Hepatocyte (in vitro differentiated cells): ENCODE measurements around the gene XRCC4. TPM values are rescaled to one million over a fixed set of nuclear protein-coding genes. Genes with fewer than 3 reads are reported as not detected.

Experiments used
- DNase-seq: peaks from one replicate; pipeline ENCODE4 v3.0.0-alpha.2; 2016; ENCODE audit warnings: low spot score
- H2AFZ ChIP-seq: fragments of 200-600 bp; sonication (generic); 2 replicates; pipeline ENCODE4 v1.6.0; 2016; ENCODE audit warnings: antibody characterized with exemption, mild to moderate bottlenecking
- H3K27ac ChIP-seq: fragments of 200-600 bp; sonication (generic); 2 replicates; pipeline ENCODE4 v1.5.1; 2016; ENCODE audit warnings: mild to moderate bottlenecking
- H3K27me3 ChIP-seq: fragments of 200-600 bp; sonication (generic); 2 replicates; pipeline ENCODE4 v1.6.1; 2016
- H3K36me3 ChIP-seq: fragments of 200-600 bp; sonication (generic); replicated peaks from 2 replicates; pipeline ENCODE4 v1.5.1; 2016; ENCODE audit warnings: low read depth; ENCODE audit not compliant: insufficient read depth
- H3K4me1 ChIP-seq: fragments of 200-600 bp; sonication (generic); 2 replicates; pipeline ENCODE4 v1.5.1; 2016; ENCODE audit warnings: mild to moderate bottlenecking, moderate library complexity; ENCODE audit not compliant: insufficient read depth
- H3K4me2 ChIP-seq: fragments of 200-600 bp; sonication (generic); 2 replicates; pipeline ENCODE4 v1.6.0; 2016
- H3K4me3 ChIP-seq: fragments of 200-600 bp; sonication (generic); 2 replicates; pipeline ENCODE4 v1.5.1; 2016; ENCODE audit warnings: mild to moderate bottlenecking
- H3K79me2 ChIP-seq: fragments of 200-600 bp; sonication (generic); 2 replicates; pipeline ENCODE4 v1.6.0; 2017; ENCODE audit warnings: mild to moderate bottlenecking
- H3K9me2 ChIP-seq: fragments of 200-600 bp; sonication (generic); replicated peaks from 2 replicates; pipeline ENCODE4 v1.6.0; 2017; ENCODE audit warnings: mild to moderate bottlenecking; ENCODE audit not compliant: insufficient read depth
- H3K9me3 ChIP-seq: fragments of 200-600 bp; sonication (generic); 2 replicates; pipeline ENCODE4 v1.5.1; 2016; ENCODE audit warnings: low read depth, mild to moderate bottlenecking
- H4K20me1 ChIP-seq: fragments of 200-600 bp; sonication (generic); 2 replicates; pipeline ENCODE4 v1.6.0; 2016; ENCODE audit warnings: mild to moderate bottlenecking; ENCODE audit not compliant: insufficient read depth, poor library complexity, severe bottlenecking
- CTCF ChIP-seq: fragments of 200-600 bp; sonication (generic); IDR thresholded peaks from 2 replicates; pipeline ENCODE4 v1.5.1; 2016; ENCODE audit warnings: antibody characterized with exemption, mild to moderate bottlenecking; ENCODE audit not compliant: poor library complexity
- EZH2 ChIP-seq: fragments of 200-600 bp; sonication (generic); IDR thresholded peaks from 2 replicates; pipeline ENCODE4 v1.6.1; 2016; ENCODE audit warnings: antibody characterized with exemption, mild to moderate bottlenecking, borderline replicate concordance
- EZH2phosphoT487 ChIP-seq: fragments of 200-600 bp; sonication (generic); IDR thresholded peaks from one replicate; pipeline ENCODE4 v1.6.1; 2018; ENCODE audit warnings: antibody characterized with exemption, mild to moderate bottlenecking, low read depth, moderate library complexity; ENCODE audit not compliant: unreplicated experiment, severe bottlenecking
- WGBS: methylation state at CpG from one replicate; pipeline ENCODE4 v1.1.6; 2016; ENCODE audit warnings: low lambda C conversion rate; ENCODE audit errors: missing lambda C conversion rate; 5-methylcytosine and 5-hydroxymethylcytosine counted together
- polyA plus RNA-seq: library from polyadenylated mRNA; unstranded; fragments of >200 nt; fragmentation: Nextera tagmentation; extraction: Ambion mirVana; gene quantifications from 2 replicates; pipeline ENCODE4 v1.2.1, GENCODE V29; 2016
- total RNA-seq: library from RNA; depleted of rRNA; stranded (reverse); fragments of >200 nt; gene quantifications from 2 replicates; pipeline ENCODE4 v1.2.3, GENCODE V29; 2014

Gene XRCC4
- total and polyA plus RNA-seq, 2 experiments from 2014 or later = 12.7 to 21.5 TPM

DNA sequence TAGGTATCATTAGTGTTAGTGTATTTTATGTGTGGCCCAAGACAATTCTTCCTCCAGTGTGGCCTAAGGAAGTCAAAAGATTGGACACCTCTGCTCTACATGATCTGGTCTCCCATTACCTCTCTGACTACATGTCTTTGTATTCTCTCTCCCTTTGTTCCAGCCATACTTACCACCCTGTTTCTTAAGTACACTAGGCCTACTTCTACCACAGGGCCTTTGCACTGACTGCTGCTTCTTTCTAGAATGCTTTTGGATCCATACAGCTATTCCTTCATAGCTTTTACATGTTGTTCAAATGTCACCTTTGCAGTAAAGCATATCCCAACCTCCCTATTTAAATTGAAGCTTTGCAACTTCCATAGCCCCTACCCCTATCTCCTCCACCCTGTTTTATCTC is 5.4 kb downstream of the XRCC4 start:
- H2AFZ ChIP-seq = no peak overlapping the region
- no peak overlapping the region for H3K4me3 ChIP-seq
- H3K27ac ChIP-seq = no peak overlapping the region
- H3K4me2 ChIP-seq = no peak overlapping the region
- H4K20me1 ChIP-seq = no peaks in the 10 kb centered on the region
- no peaks in the 10 kb centered on the region for H3K36me3 ChIP-seq
- no peaks in the 10 kb centered on the region for H3K9me3 ChIP-seq
- TF ChIP-seq EZH2phosphoT487 = no peak
- TF ChIP-seq CTCF = no peak
- TF ChIP-seq EZH2 = no peak
- no peaks in the 10 kb centered on the region for H3K9me2 ChIP-seq
- H3K79me2 ChIP-seq = peaks cover 22% of the 10 kb centered on the region
- H3K27me3 ChIP-seq = no peaks in the 10 kb centered on the region
- DNase-seq = no peak
- peaks cover 8% of the 10 kb centered on the region for H3K4me1 ChIP-seq

DNA sequence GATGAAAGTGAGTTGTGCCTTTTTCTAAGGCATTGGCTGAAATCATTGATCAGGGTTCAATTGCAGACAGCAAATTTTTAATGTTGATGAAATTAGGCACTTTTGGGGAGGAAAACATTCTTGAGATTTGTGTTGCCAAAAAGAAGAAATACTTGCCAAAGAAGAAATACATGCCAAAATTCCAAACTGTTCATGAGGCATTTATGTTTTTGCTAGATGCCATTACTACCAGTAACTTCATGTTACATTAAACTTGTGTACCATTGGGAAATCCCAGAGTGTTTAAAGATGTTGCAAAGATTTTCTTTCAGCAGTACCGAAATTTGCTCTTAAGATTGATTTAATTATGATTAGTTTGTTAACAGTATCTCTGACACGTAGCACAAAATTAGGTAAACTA is 7.0 kb downstream of the XRCC4 start:
- H3K4me3 ChIP-seq = no peak overlapping the region
- TF ChIP-seq EZH2 (no peak), CTCF (no peak), EZH2phosphoT487 (no peak)
- H3K9me3 ChIP-seq = no peaks in the 10 kb centered on the region
- no peaks in the 10 kb centered on the region for H3K27me3 ChIP-seq
- DNase-seq = no peak
- H3K4me1 ChIP-seq = no peaks in the 10 kb centered on the region
- 85% methylated on average over 2 of the region's 2 CpGs for WGBS
- no peak overlapping the region for H3K27ac ChIP-seq
- H3K36me3 ChIP-seq = no peaks in the 10 kb centered on the region
- H3K4me2 ChIP-seq = no peak overlapping the region
- no peaks in the 10 kb centered on the region for H4K20me1 ChIP-seq
- H3K79me2 ChIP-seq = peaks cover 7% of the 10 kb centered on the region
- H3K9me2 ChIP-seq = no peaks in the 10 kb centered on the region
- H2AFZ ChIP-seq = no peak overlapping the region

- no peaks in the 10 kb centered on the region for H3K4me1 ChIP-seq
- H3K9me2 ChIP-seq = no peaks in the 10 kb centered on the region
- H4K20me1 ChIP-seq = no peaks in the 10 kb centered on the region
- H3K4me3 ChIP-seq = no peak overlapping the region
- TF ChIP-seq EZH2 (no peak), CTCF (no peak), EZH2phosphoT487 (no peak)
- WGBS = 48% methylated on average over 2 of the region's 2 CpGs
- DNase-seq = no peak
- no peaks in the 10 kb centered on the region for H3K27me3 ChIP-seq
- H3K27ac ChIP-seq = no peak overlapping the region
- no peak overlapping the region for H2AFZ ChIP-seq
- H3K36me3 ChIP-seq = no peaks in the 10 kb centered on the region
- H3K9me3 ChIP-seq = no peaks in the 10 kb centered on the region
- peaks cover 6% of the 10 kb centered on the region for H3K79me2 ChIP-seq
- H3K4me2 ChIP-seq = no peak overlapping the region
Measured at GRCh38 chr5:83085106-83085505, 7.8 kb downstream of the XRCC4 start.

DNA sequence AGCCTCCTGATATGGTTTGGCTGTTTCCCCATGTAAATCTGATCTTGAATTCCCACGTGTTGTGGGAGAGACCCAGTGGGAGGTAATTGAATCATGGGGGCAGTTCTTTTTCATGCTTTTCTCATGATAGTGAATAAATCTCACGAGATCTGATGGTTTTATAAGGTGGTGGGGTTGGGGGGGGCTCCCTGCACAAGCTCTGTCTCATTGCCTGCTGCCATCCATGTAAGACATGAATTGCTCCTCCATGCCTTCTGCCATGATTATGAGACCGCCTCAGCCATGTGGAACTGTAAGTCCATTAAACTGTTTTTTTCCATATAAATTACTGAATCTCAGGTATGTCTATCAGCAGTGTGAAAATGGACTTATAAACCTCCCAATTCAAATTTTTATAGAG is 12.8 kb downstream of the XRCC4 start:
- Histone ChIP-seq H3K4me3 (no peak overlapping the region), H3K79me2 (peaks cover 2% of the 10 kb centered on the region), H4K20me1 (no peaks in the 10 kb centered on the region), H3K9me3 (peaks cover 12% of the 10 kb centered on the region), H3K9me2 (no peaks in the 10 kb centered on the region), H3K4me2 (no peak overlapping the region), H3K36me3 (no peaks in the 10 kb centered on the region), H3K27ac (no peak overlapping the region), H3K4me1 (no peaks in the 10 kb centered on the region), H2AFZ (no peak overlapping the region), H3K27me3 (no peaks in the 10 kb centered on the region)
- no peak for DNase-seq
- 92% methylated on average over 3 of the region's 3 CpGs for WGBS
- no peak for TF ChIP-seq CTCF
- no peak for TF ChIP-seq EZH2
- no peak for TF ChIP-seq EZH2phosphoT487
